ENCODE data around the gene PIN4. TPM values are rescaled to one million over a fixed set of nuclear protein-coding genes. Genes with fewer than 3 reads are reported as not detected.

The PIN4 gene
- total and polyA plus RNA-seq, 2 experiments from 2014 or later = 3.5 to 80.6 TPM

DNA sequence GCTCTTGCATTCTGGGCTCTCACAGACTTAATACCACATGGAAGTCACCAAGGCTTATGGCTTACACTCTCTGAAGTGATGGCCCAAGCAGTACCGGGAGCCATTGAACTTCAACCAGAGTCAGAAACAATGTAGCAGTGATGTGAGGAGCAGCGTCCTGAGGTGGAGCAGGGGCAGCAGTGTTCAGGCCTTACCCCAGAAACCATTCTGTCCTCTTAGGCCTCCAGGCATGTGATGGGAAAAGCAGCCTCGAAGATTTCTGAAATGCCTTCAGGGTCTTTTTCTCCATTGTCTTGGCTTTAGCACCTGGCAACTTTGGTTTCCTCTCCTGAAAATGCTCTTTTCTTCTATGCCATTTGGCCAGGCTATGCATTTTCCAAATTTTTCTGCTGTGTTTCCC, 22.8 kb upstream of the PIN4 start:
- Mint-ChIP-seq H3K27ac (no peak overlapping the region), H3K9me3 (peaks cover 24% of the 10 kb centered on the region), H3K4me3 (no peak overlapping the region), H3K36me3 (ENCODE audit: low read depth) (peaks cover 7% of the 10 kb centered on the region), H3K4me1 (no peaks in the 10 kb centered on the region), H3K27me3 (ENCODE audit: insufficient read depth, low read depth, poor library complexity) (no peaks in the 10 kb centered on the region)
- no peak overlapping the region for H3K4me2 ChIP-seq
- no peaks in the 10 kb centered on the region for H3K79me2 ChIP-seq (replicated peaks; ENCODE audit: insufficient read depth)
- no peaks in the 10 kb centered on the region for H3K36me3 ChIP-seq (ENCODE audit: insufficient read depth)
- no peaks in the 10 kb centered on the region for H3K4me1 ChIP-seq (ENCODE audit: insufficient read depth)
- no peak overlapping the region for H3K4me3 ChIP-seq
- no peaks in the 10 kb centered on the region for H3K27me3 ChIP-seq (ENCODE audit: insufficient read depth)
- no peak overlapping the region for H3K27ac ChIP-seq (ENCODE audit: low read depth)
- H4K20me1 ChIP-seq (replicated peaks; ENCODE audit: insufficient read depth) = no peaks in the 10 kb centered on the region
- TF ChIP-seq, protein P1, sequence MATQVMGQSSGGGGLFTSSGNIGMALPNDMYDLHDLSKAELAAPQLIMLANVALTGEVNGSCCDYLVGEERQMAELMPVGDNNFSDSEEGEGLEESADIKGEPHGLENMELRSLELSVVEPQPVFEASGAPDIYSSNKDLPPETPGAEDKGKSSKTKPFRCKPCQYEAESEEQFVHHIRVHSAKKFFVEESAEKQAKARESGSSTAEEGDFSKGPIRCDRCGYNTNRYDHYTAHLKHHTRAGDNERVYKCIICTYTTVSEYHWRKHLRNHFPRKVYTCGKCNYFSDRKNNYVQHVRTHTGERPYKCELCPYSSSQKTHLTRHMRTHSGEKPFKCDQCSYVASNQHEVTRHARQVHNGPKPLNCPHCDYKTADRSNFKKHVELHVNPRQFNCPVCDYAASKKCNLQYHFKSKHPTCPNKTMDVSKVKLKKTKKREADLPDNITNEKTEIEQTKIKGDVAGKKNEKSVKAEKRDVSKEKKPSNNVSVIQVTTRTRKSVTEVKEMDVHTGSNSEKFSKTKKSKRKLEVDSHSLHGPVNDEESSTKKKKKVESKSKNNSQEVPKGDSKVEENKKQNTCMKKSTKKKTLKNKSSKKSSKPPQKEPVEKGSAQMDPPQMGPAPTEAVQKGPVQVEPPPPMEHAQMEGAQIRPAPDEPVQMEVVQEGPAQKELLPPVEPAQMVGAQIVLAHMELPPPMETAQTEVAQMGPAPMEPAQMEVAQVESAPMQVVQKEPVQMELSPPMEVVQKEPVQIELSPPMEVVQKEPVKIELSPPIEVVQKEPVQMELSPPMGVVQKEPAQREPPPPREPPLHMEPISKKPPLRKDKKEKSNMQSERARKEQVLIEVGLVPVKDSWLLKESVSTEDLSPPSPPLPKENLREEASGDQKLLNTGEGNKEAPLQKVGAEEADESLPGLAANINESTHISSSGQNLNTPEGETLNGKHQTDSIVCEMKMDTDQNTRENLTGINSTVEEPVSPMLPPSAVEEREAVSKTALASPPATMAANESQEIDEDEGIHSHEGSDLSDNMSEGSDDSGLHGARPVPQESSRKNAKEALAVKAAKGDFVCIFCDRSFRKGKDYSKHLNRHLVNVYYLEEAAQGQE (IDR thresholded peaks at IDR 0.05; ENCODE audit: unreplicated experiment) = no peak
- no peak for TF ChIP-seq ZNF114 (CRISPR knock-in tag; IDR thresholded peaks at IDR 0.05)
- TF ChIP-seq CREB1 (CRISPR knock-in tag; IDR thresholded peaks at IDR 0.05; ENCODE audit: low read depth) = no peak
- TF ChIP-seq POLR2AphosphoS5 (IDR thresholded peaks at IDR 0.05; ENCODE audit: low read depth) = no peak
- TF ChIP-seq EZH2 (IDR thresholded peaks at IDR 0.05; ENCODE audit: low read depth, unreplicated experiment) = no peak
- TF ChIP-seq, protein P2, sequence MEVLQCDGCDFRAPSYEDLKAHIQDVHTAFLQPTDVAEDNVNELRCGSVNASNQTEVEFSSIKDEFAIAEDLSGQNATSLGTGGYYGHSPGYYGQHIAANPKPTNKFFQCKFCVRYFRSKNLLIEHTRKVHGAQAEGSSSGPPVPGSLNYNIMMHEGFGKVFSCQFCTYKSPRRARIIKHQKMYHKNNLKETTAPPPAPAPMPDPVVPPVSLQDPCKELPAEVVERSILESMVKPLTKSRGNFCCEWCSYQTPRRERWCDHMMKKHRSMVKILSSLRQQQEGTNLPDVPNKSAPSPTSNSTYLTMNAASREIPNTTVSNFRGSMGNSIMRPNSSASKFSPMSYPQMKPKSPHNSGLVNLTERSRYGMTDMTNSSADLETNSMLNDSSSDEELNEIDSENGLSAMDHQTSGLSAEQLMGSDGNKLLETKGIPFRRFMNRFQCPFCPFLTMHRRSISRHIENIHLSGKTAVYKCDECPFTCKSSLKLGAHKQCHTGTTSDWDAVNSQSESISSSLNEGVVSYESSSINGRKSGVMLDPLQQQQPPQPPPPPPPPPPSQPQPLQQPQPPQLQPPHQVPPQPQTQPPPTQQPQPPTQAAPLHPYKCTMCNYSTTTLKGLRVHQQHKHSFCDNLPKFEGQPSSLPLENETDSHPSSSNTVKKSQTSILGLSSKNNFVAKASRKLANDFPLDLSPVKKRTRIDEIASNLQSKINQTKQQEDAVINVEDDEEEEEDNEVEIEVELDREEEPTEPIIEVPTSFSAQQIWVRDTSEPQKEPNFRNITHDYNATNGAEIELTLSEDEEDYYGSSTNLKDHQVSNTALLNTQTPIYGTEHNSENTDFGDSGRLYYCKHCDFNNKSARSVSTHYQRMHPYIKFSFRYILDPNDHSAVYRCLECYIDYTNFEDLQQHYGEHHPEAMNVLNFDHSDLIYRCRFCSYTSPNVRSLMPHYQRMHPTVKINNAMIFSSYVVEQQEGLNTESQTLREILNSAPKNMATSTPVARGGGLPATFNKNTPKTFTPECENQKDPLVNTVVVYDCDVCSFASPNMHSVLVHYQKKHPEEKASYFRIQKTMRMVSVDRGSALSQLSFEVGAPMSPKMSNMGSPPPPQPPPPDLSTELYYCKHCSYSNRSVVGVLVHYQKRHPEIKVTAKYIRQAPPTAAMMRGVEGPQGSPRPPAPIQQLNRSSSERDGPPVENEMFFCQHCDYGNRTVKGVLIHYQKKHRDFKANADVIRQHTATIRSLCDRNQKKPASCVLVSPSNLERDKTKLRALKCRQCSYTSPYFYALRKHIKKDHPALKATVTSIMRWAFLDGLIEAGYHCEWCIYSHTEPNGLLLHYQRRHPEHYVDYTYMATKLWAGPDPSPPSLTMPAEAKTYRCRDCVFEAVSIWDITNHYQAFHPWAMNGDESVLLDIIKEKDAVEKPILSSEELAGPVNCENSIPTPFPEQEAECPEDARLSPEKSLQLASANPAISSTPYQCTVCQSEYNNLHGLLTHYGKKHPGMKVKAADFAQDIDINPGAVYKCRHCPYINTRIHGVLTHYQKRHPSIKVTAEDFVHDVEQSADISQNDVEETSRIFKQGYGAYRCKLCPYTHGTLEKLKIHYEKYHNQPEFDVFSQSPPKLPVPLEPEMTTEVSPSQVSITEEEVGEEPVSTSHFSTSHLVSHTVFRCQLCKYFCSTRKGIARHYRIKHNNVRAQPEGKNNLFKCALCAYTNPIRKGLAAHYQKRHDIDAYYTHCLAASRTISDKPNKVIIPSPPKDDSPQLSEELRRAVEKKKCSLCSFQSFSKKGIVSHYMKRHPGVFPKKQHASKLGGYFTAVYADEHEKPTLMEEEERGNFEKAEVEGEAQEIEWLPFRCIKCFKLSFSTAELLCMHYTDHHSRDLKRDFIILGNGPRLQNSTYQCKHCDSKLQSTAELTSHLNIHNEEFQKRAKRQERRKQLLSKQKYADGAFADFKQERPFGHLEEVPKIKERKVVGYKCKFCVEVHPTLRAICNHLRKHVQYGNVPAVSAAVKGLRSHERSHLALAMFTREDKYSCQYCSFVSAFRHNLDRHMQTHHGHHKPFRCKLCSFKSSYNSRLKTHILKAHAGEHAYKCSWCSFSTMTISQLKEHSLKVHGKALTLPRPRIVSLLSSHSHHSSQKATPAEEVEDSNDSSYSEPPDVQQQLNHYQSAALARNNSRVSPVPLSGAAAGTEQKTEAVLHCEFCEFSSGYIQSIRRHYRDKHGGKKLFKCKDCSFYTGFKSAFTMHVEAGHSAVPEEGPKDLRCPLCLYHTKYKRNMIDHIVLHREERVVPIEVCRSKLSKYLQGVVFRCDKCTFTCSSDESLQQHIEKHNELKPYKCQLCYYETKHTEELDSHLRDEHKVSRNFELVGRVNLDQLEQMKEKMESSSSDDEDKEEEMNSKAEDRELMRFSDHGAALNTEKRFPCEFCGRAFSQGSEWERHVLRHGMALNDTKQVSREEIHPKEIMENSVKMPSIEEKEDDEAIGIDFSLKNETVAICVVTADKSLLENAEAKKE (CRISPR knock-in tag; IDR thresholded peaks at IDR 0.05) = no peak
- TF ChIP-seq ZNF331 (CRISPR knock-in tag; IDR thresholded peaks at IDR 0.05; ENCODE audit: low read depth) = no peak
- TF ChIP-seq EZH2phosphoT487 (IDR thresholded peaks at IDR 0.05; ENCODE audit: unreplicated experiment) = no peak
- no peak for TF ChIP-seq NANOG (IDR thresholded peaks at IDR 0.05; ENCODE audit: borderline replicate concordance)
- TF ChIP-seq STAT1 (IDR thresholded peaks at IDR 0.05; ENCODE audit: unreplicated experiment) = no peak
- no peak for TF ChIP-seq JUNB (IDR thresholded peaks at IDR 0.05; ENCODE audit: unreplicated experiment)
- TF ChIP-seq, protein P3, sequence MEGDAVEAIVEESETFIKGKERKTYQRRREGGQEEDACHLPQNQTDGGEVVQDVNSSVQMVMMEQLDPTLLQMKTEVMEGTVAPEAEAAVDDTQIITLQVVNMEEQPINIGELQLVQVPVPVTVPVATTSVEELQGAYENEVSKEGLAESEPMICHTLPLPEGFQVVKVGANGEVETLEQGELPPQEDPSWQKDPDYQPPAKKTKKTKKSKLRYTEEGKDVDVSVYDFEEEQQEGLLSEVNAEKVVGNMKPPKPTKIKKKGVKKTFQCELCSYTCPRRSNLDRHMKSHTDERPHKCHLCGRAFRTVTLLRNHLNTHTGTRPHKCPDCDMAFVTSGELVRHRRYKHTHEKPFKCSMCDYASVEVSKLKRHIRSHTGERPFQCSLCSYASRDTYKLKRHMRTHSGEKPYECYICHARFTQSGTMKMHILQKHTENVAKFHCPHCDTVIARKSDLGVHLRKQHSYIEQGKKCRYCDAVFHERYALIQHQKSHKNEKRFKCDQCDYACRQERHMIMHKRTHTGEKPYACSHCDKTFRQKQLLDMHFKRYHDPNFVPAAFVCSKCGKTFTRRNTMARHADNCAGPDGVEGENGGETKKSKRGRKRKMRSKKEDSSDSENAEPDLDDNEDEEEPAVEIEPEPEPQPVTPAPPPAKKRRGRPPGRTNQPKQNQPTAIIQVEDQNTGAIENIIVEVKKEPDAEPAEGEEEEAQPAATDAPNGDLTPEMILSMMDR (conservative IDR thresholded peaks at IDR 0.05; ENCODE audit: low read depth in 2 of 2) = no peak
- TF ChIP-seq, protein P4, sequence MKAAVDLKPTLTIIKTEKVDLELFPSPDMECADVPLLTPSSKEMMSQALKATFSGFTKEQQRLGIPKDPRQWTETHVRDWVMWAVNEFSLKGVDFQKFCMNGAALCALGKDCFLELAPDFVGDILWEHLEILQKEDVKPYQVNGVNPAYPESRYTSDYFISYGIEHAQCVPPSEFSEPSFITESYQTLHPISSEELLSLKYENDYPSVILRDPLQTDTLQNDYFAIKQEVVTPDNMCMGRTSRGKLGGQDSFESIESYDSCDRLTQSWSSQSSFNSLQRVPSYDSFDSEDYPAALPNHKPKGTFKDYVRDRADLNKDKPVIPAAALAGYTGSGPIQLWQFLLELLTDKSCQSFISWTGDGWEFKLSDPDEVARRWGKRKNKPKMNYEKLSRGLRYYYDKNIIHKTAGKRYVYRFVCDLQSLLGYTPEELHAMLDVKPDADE (IDR thresholded peaks at IDR 0.05) = no peak
- no peak for DNase-seq (ENCODE audit: low spot score)
- no peak overlapping the region for H2AFZ ChIP-seq
- no peaks in the 10 kb centered on the region for H3K9me2 ChIP-seq (ENCODE audit: insufficient read depth)
- ATAC-seq = no peak
- no peaks in the 10 kb centered on the region for H3F3A ChIP-seq (replicated peaks; ENCODE audit: low read depth)

Data from GM23338 (cell line).